ENCODE results near the gene IGLL1. TPM values are rescaled to one million over a fixed set of nuclear protein-coding genes. Genes with fewer than 3 reads are reported as not detected.
"Not testable (repeated sequence)": the region's sequence is repeated elsewhere in the genome, so short reads cannot be mapped to it uniquely, and the experiment has no call there.

Gene IGLL1
- total RNA-seq, 2 donors from 2014 or later, result not detected

DNA sequence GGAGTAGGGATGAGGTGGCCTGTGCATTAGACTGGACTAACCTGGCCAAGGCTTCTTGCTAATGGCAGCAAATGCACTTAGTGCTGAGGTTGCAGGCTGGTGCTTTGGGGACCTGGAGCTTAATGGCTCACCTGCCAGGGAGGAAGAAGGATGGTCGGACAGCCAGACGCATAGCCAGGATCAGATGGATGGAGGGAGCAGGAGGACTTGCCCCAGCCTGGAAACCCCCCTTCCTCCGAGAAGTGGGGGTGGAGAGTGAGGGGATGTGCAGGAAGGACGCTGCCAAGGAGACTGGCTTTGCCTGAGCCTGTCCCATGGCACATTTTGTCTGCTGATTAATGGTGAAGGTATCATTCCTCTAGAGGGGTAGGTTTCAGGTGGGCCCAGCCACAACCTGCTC lies 17.9 kb downstream of the IGLL1 start:
- H3K9me3 ChIP-seq, result no peaks in the 10 kb centered on the region
- DNase-seq (no peak), ATAC-seq (no peak)
- no peak overlapping the region for H3K27ac ChIP-seq
- H3K27me3 ChIP-seq, result no peaks in the 10 kb centered on the region
- TF ChIP-seq, protein P1, sequence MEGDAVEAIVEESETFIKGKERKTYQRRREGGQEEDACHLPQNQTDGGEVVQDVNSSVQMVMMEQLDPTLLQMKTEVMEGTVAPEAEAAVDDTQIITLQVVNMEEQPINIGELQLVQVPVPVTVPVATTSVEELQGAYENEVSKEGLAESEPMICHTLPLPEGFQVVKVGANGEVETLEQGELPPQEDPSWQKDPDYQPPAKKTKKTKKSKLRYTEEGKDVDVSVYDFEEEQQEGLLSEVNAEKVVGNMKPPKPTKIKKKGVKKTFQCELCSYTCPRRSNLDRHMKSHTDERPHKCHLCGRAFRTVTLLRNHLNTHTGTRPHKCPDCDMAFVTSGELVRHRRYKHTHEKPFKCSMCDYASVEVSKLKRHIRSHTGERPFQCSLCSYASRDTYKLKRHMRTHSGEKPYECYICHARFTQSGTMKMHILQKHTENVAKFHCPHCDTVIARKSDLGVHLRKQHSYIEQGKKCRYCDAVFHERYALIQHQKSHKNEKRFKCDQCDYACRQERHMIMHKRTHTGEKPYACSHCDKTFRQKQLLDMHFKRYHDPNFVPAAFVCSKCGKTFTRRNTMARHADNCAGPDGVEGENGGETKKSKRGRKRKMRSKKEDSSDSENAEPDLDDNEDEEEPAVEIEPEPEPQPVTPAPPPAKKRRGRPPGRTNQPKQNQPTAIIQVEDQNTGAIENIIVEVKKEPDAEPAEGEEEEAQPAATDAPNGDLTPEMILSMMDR (IDR thresholded peaks at IDR 0.05), result no peak
- no peak for TF ChIP-seq POLR2A (IDR thresholded peaks at IDR 0.05)
- H3K4me1 ChIP-seq, result peaks cover 20% of the 10 kb centered on the region
- no peak overlapping the region for H3K4me3 ChIP-seq
- 91 to 94% methylated on average over 4 of the region's 4 CpGs for WGBS, 2 donors
- no peaks in the 10 kb centered on the region for H3K36me3 ChIP-seq (replicated peaks in 1 of 2; ENCODE audit: insufficient read depth in 1 of 2, low read depth in 2 of 2)
- intact Hi-C loops (cut with DNase I), result no loop called here

- H3K9me3 ChIP-seq; intact Hi-C loops (cut with DNase I); H3K4me3 ChIP-seq; H3K27me3 ChIP-seq; ATAC-seq; H3K4me1 ChIP-seq; DNase-seq; H3K36me3 ChIP-seq (replicated peaks in 1 of 2; ENCODE audit: insufficient read depth in 1 of 2, low read depth in 2 of 2); H3K27ac ChIP-seq: not testable (repeated sequence)
- WGBS, 2 donors, result 95 to 97% methylated on average over 3 to 5 of the region's 24 CpGs
These were observed 19.0 kb downstream of the IGLL1 start for GRCh38 chr22:23561025-23561510.

DNA sequence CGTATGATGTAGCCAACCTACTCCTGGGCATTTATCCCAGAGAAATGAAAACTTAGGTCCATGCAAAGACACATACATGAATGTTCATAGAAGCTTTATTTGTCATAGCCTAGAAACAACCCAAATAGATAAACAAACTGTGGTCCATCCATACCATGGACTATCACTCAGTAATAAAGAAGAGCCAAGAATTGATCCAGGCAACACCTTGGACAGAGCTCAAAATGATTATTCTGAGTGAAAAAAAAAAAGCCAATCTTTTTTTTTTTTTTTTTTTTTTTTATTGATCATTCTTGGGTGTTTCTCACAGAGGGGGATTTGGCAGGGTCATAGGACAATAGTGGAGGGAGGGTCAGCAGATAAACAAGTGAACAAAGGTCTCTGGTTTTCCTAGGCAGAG lies 19.9 kb downstream of the IGLL1 start:
- H3K27ac ChIP-seq; H3K9me3 ChIP-seq; intact Hi-C loops (cut with DNase I); H3K36me3 ChIP-seq (replicated peaks in 1 of 2; ENCODE audit: insufficient read depth in 1 of 2, low read depth in 2 of 2); H3K4me1 ChIP-seq; H3K27me3 ChIP-seq; H3K4me3 ChIP-seq; ATAC-seq; DNase-seq: not testable (repeated sequence)
- 71% methylated on average over 1 of the region's 1 CpG for WGBS, 2 donors

- Histone ChIP-seq H3K27me3 (no peaks in the 10 kb centered on the region), H3K4me3 (no peak overlapping the region), H3K36me3 (replicated peaks in 1 of 2; ENCODE audit: insufficient read depth in 1 of 2, low read depth in 2 of 2) (no peaks in the 10 kb centered on the region), H3K27ac (no peak overlapping the region), H3K9me3 (no peaks in the 10 kb centered on the region), H3K4me1 (no peaks in the 10 kb centered on the region)
- 80 to 81% methylated on average over 4 of the region's 4 CpGs for WGBS, 2 donors
- DNase-seq, result no peak
- intact Hi-C loops (cut with DNase I), result no loop called here
- no peak for TF ChIP-seq POLR2A (IDR thresholded peaks at IDR 0.05)
- TF ChIP-seq, protein P1 (IDR thresholded peaks at IDR 0.05), result no peak
- ATAC-seq, result no peak
These were observed 22.6 kb downstream of the IGLL1 start for GRCh38 chr22:23557467-23557866.

DNA sequence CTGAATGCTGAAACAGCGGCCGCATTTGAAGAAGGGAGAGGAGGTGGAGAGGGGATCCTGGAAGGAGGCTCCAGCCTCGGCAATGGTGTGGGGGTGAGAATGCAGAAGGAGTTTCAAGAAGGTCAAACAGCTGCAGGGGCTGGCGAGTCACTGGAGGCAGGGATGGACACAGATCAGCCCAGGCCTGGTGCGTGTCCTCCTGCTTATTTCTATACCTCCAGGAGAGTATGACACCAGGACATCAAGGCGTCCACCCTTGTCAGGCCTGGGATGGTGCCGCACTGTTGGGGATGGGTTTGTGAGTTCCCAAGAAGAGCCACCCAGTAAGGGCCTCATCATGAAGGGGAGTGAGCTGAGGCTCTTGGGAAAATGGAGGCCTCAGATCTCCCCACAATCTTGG lies 23.1 kb downstream of the IGLL1 start:
- TF ChIP-seq POLR2A (IDR thresholded peaks at IDR 0.05), result no peak
- TF ChIP-seq, protein P1 (IDR thresholded peaks at IDR 0.05), result no peak
- intact Hi-C loops (cut with DNase I), result no loop called here
- Histone ChIP-seq H3K4me1 (no peaks in the 10 kb centered on the region), H3K4me3 (no peak overlapping the region), H3K27ac (no peak overlapping the region), H3K27me3 (no peaks in the 10 kb centered on the region), H3K9me3 (no peaks in the 10 kb centered on the region), H3K36me3 (replicated peaks in 1 of 2; ENCODE audit: insufficient read depth in 1 of 2, low read depth in 2 of 2) (no peaks in the 10 kb centered on the region)
- no peak for ATAC-seq
- 89 to 90% methylated on average over 6 to 7 of the region's 7 CpGs for WGBS, 2 donors
- no peak for DNase-seq

GRCh38 chr22:23556026-23556620 lies 24.0 kb downstream of the IGLL1 start:
- intact Hi-C loops (cut with DNase I), result no loop called here
- no peaks in the 10 kb centered on the region for H3K36me3 ChIP-seq (replicated peaks in 1 of 2; ENCODE audit: insufficient read depth in 1 of 2, low read depth in 2 of 2)
- H3K27me3 ChIP-seq, result no peaks in the 10 kb centered on the region
- H3K27ac ChIP-seq, result no peak overlapping the region
- no peaks in the 10 kb centered on the region for H3K9me3 ChIP-seq
- DNase-seq (no peak), ATAC-seq (no peak)
- 64 to 65% methylated on average over 7 of the region's 7 CpGs for WGBS, 2 donors
- TF ChIP-seq, protein P1 (IDR thresholded peaks at IDR 0.05), result no peak
- TF ChIP-seq POLR2A (IDR thresholded peaks at IDR 0.05), result no peak
- H3K4me3 ChIP-seq, result no peak overlapping the region
- H3K4me1 ChIP-seq, result no peaks in the 10 kb centered on the region
